ENCODE data around the gene SLC11A1.

GRCh38 chr2:218332920-218333645 is 49.0 kb upstream of the SLC11A1 start:
- TF ChIP-seq CTCF (IDR thresholded peaks at IDR 0.05; ENCODE audit: insufficient read depth, low read length) (no peak), REST (IDR thresholded peaks at IDR 0.05; ENCODE audit: insufficient replicate concordance, low read depth) (no peak), SPI1 (IDR thresholded peaks at IDR 0.05; ENCODE audit: borderline replicate concordance, low read depth) (peak; percentile 57; the same call in 1 of the 2 replicates)
